Mesendoderm (in vitro differentiated cells): ENCODE results near the gene MAGEF1.
A peak's percentile ranks its signal among the peaks of the same experiment; 100 is the strongest.

ENCODE experiments used
- DNase-seq: peaks from one replicate; pipeline ENCODE4 v3.0.0; 2013
- H2AK5ac ChIP-seq: 2 replicates; pipeline ENCODE4 v1.6.1; 2013; ENCODE audit warnings: low read length, inconsistent platforms
- H2BK120ac ChIP-seq: 2 replicates; pipeline ENCODE4 v1.6.1; 2013; ENCODE audit warnings: low read depth, mild to moderate bottlenecking, low read length, moderate library complexity, mixed read lengths
- H2BK15ac ChIP-seq: replicated peaks from 2 replicates; pipeline ENCODE4 v1.6.1; 2013; ENCODE audit warnings: low read depth, mild to moderate bottlenecking, moderate library complexity
- H2BK5ac ChIP-seq: 2 replicates; pipeline ENCODE4 v1.6.1; 2013; ENCODE audit warnings: low read length, inconsistent platforms
- H3K18ac ChIP-seq: 2 replicates; pipeline ENCODE4 v1.6.1; 2013; ENCODE audit warnings: mild to moderate bottlenecking, low read length, mixed read lengths
- H3K23ac ChIP-seq: one replicate; pipeline ENCODE4 v1.6.1; 2013; ENCODE audit warnings: low read length
- H3K27ac ChIP-seq: 2 replicates; pipeline ENCODE4 v1.5.1; 2013; ENCODE audit warnings: low read depth, mild to moderate bottlenecking, inconsistent platforms, low read length, moderate library complexity
- H3K27me3 ChIP-seq: 2 replicates; pipeline ENCODE4 v1.6.1; 2013; ENCODE audit warnings: low read length, control low read depth, mild to moderate bottlenecking, inconsistent platforms; ENCODE audit not compliant: insufficient read depth, poor library complexity
- H3K36me3 ChIP-seq: 2 replicates; pipeline ENCODE4 v1.6.1; 2013; ENCODE audit warnings: low read length, inconsistent platforms; ENCODE audit not compliant: control insufficient read depth, insufficient read depth
- H3K4ac ChIP-seq: one replicate; pipeline ENCODE4 v1.6.1; 2013; ENCODE audit warnings: low read depth, mild to moderate bottlenecking, low read length, moderate library complexity
- H3K4me1 ChIP-seq: 2 replicates; pipeline ENCODE4 v1.6.1; 2013; ENCODE audit warnings: low read depth, low read length, inconsistent platforms; ENCODE audit not compliant: control insufficient read depth
- H3K4me2 ChIP-seq: 2 replicates; pipeline ENCODE4 v1.6.1; 2013; ENCODE audit warnings: low read length
- H3K4me3 ChIP-seq: 2 replicates; pipeline ENCODE4 v1.5.1; 2013; ENCODE audit warnings: mild to moderate bottlenecking, low read length
- H3K56ac ChIP-seq: one replicate; pipeline ENCODE4 v1.6.1; 2013; ENCODE audit warnings: low read length
- H3K79me1 ChIP-seq: 2 replicates; pipeline ENCODE4 v1.6.1; 2013; ENCODE audit warnings: low read length, inconsistent platforms
- H3K79me2 ChIP-seq: 2 replicates; pipeline ENCODE4 v1.6.1; 2013; ENCODE audit warnings: mild to moderate bottlenecking, low read length; ENCODE audit not compliant: control insufficient read depth, insufficient read depth
- H3K9ac ChIP-seq: 2 replicates; pipeline ENCODE4 v1.6.1; 2013; ENCODE audit warnings: low read length, inconsistent platforms
- H4K5ac ChIP-seq: one replicate; pipeline ENCODE4 v1.6.1; 2013; ENCODE audit warnings: low read length
- H4K8ac ChIP-seq: one replicate; pipeline ENCODE4 v1.6.1; 2013; ENCODE audit warnings: low read depth, mild to moderate bottlenecking, control low read depth, low read length, moderate library complexity
- WGBS: extraction: QIAGEN DNeasy Blood & Tissue Kit; methylation state at CpG from one replicate; pipeline ENCODE4 v1.1.7; 2013; ENCODE audit warnings: low lambda C conversion rate, missing lambda C conversion rate; ENCODE audit not compliant: insufficient coverage; ENCODE audit errors: extremely low coverage; 5-methylcytosine and 5-hydroxymethylcytosine counted together

MAGEF1 gene

GRCh38 chr3:184693011-184693975 lies 18.6 kb downstream of the MAGEF1 start:
- Histone ChIP-seq H4K8ac (no peak overlapping the region), H2BK15ac (no peak overlapping the region), H3K27ac (no peak overlapping the region), H3K18ac (peak overlapping the region; percentile 16), H3K4ac (no peak overlapping the region), H3K4me3 (no peak overlapping the region), H4K5ac (no peak overlapping the region), H3K56ac (peak overlapping the region; percentile 69), H3K4me1 (peaks cover 3% of the 10 kb centered on the region), H2BK5ac (no peak overlapping the region), H2AK5ac (no peak overlapping the region), H3K4me2 (no peak overlapping the region), H3K79me1 (no peaks in the 10 kb centered on the region), H3K23ac (peak overlapping the region; percentile 1), H3K79me2 (no peaks in the 10 kb centered on the region), H3K9ac (peak overlapping the region; percentile 40), H3K27me3 (no peaks in the 10 kb centered on the region), H3K36me3 (no peaks in the 10 kb centered on the region), H2BK120ac (no peak overlapping the region)
- no CpG with 5 or more reads among the region's 16 CpGs for WGBS
- peak; percentile 54 for DNase-seq

GRCh38 chr3:184691397-184692231 lies 20.2 kb downstream of the MAGEF1 start:
- no CpG with 5 or more reads among the region's 23 CpGs for WGBS
- Histone ChIP-seq H4K5ac (no peak overlapping the region), H2BK120ac (no peak overlapping the region), H2BK15ac (no peak overlapping the region), H4K8ac (no peak overlapping the region), H3K56ac (peak overlapping the region; percentile 51), H3K4me3 (no peak overlapping the region), H3K79me2 (no peaks in the 10 kb centered on the region), H2BK5ac (no peak overlapping the region), H3K27me3 (no peaks in the 10 kb centered on the region), H3K18ac (peak overlapping the region; percentile 19), H3K4me1 (peaks cover 3% of the 10 kb centered on the region), H3K9ac (no peak overlapping the region), H3K23ac (no peak overlapping the region), H3K79me1 (no peaks in the 10 kb centered on the region), H3K27ac (no peak overlapping the region), H3K36me3 (no peaks in the 10 kb centered on the region), H3K4ac (no peak overlapping the region), H2AK5ac (peak overlapping the region; percentile 3), H3K4me2 (no peak overlapping the region)
- DNase-seq = no peak

- H3K4ac ChIP-seq = no peak overlapping the region
- no peak overlapping the region for H2BK120ac ChIP-seq
- H3K79me1 ChIP-seq = no peaks in the 10 kb centered on the region
- H4K8ac ChIP-seq = no peak overlapping the region
- WGBS = no CpG with 5 or more reads among the region's 16 CpGs
- no peak overlapping the region for H2BK15ac ChIP-seq
- H3K23ac ChIP-seq = no peak overlapping the region
- H3K27ac ChIP-seq = no peak overlapping the region
- H3K79me2 ChIP-seq = no peaks in the 10 kb centered on the region
- H3K27me3 ChIP-seq = no peaks in the 10 kb centered on the region
- no peak overlapping the region for H4K5ac ChIP-seq
- H3K9ac ChIP-seq = no peak overlapping the region
- H3K4me3 ChIP-seq = no peak overlapping the region
- H2BK5ac ChIP-seq = no peak overlapping the region
- DNase-seq = no peak
- no peak overlapping the region for H2AK5ac ChIP-seq
- H3K4me1 ChIP-seq = peaks cover 7% of the 10 kb centered on the region
- H3K56ac ChIP-seq = peak overlapping the region; percentile 36
- H3K36me3 ChIP-seq = no peaks in the 10 kb centered on the region
- H3K4me2 ChIP-seq = no peak overlapping the region
- H3K18ac ChIP-seq = no peak overlapping the region
Measured at GRCh38 chr3:184690192-184690883, 21.5 kb downstream of the MAGEF1 start.

GRCh38 chr3:184688882-184689271 lies 23.0 kb downstream of the MAGEF1 start:
- Histone ChIP-seq H2BK5ac (no peak overlapping the region), H3K4me2 (no peak overlapping the region), H3K36me3 (no peaks in the 10 kb centered on the region), H3K9ac (no peak overlapping the region), H3K4me1 (peaks cover 9% of the 10 kb centered on the region), H3K79me1 (no peaks in the 10 kb centered on the region), H4K8ac (no peak overlapping the region), H3K27me3 (no peaks in the 10 kb centered on the region), H3K4me3 (no peak overlapping the region), H3K18ac (no peak overlapping the region), H3K56ac (no peak overlapping the region), H2BK15ac (no peak overlapping the region), H2AK5ac (no peak overlapping the region), H3K27ac (no peak overlapping the region), H3K4ac (no peak overlapping the region), H3K79me2 (no peaks in the 10 kb centered on the region), H4K5ac (no peak overlapping the region), H2BK120ac (no peak overlapping the region), H3K23ac (no peak overlapping the region)
- DNase-seq = no peak
- WGBS = no CpG with 5 or more reads among the region's 7 CpGs

GRCh38 chr3:184688251-184688881 lies 23.5 kb downstream of the MAGEF1 start:
- Histone ChIP-seq H3K4me1 (peaks cover 9% of the 10 kb centered on the region), H3K27ac (no peak overlapping the region)
- DNase-seq = peak; percentile 81

More at GRCh38 chr3:184688251-184688881, 23.5 kb downstream of the MAGEF1 start:
- no peak overlapping the region for H4K8ac ChIP-seq
- WGBS = no CpG with 5 or more reads among the region's 5 CpGs
- no peak overlapping the region for H2BK15ac ChIP-seq
- no peaks in the 10 kb centered on the region for H3K36me3 ChIP-seq
- H3K79me2 ChIP-seq = no peaks in the 10 kb centered on the region
- H3K9ac ChIP-seq = no peak overlapping the region
- H2BK5ac ChIP-seq = no peak overlapping the region
- H3K4ac ChIP-seq = no peak overlapping the region
- H3K27me3 ChIP-seq = no peaks in the 10 kb centered on the region
- no peak overlapping the region for H2BK120ac ChIP-seq
- no peak overlapping the region for H3K56ac ChIP-seq
- no peak overlapping the region for H2AK5ac ChIP-seq
- no peaks in the 10 kb centered on the region for H3K79me1 ChIP-seq
- no peak overlapping the region for H3K4me2 ChIP-seq
- no peak overlapping the region for H3K4me3 ChIP-seq
- no peak overlapping the region for H4K5ac ChIP-seq
- H3K23ac ChIP-seq = no peak overlapping the region
- H3K18ac ChIP-seq = no peak overlapping the region
